HepG2 (cell line): ENCODE results near the gene RAB5B. TPM values are rescaled to one million over a fixed set of nuclear protein-coding genes. Genes with fewer than 3 reads are reported as not detected.
A peak's percentile ranks its signal among the peaks of the same experiment; 100 is the strongest.

Experiments used
- AKNA ChIP-seq: sonication (generic); formaldehyde crosslinking; IDR thresholded peaks from 2 replicates; pipeline ENCODE4 v1.4.0; 2020; ENCODE audit warnings: missing genetic modification reagents, borderline replicate concordance
- ARNT2 ChIP-seq: sonication (generic); formaldehyde crosslinking; IDR thresholded peaks from 2 replicates; pipeline ENCODE4 v1.8.0; 2022; ENCODE audit warnings: mild to moderate bottlenecking, low read depth, missing genetic modification reagents, moderate library complexity
- ATF5 ChIP-seq: sonication (generic); formaldehyde crosslinking; IDR thresholded peaks from 2 replicates; pipeline ENCODE4 v1.4.0; 2020; ENCODE audit warnings: mild to moderate bottlenecking, low read depth, missing genetic modification reagents
- CBX2 ChIP-seq, 2 experiments: fragments of 200-600 bp in 1 of 2; sonication (generic); formaldehyde crosslinking in 1 of 2; IDR thresholded peaks; 2 replicates each; pipeline versions ENCODE4 v1.7.0 to v1.8.1; 2018 to 2022; ENCODE audit warnings: low read depth in 2 of 2, low read length in 1 of 2, mild to moderate bottlenecking in 1 of 2, missing genetic modification reagents in 1 of 2
- E2F1 ChIP-seq: sonication (generic); formaldehyde crosslinking; IDR thresholded peaks from 2 replicates; pipeline ENCODE4 v1.5.0; 2020; ENCODE audit warnings: missing genetic modification reagents
- E2F5 ChIP-seq: sonication (generic); formaldehyde crosslinking; conservative IDR thresholded peaks from 2 replicates; pipeline ENCODE4 v1.4.0; 2020; ENCODE audit warnings: missing genetic modification reagents
- ETV5 ChIP-seq: IDR thresholded peaks from 2 replicates; pipeline ENCODE4 v1.6.1; 2018; ENCODE audit warnings: missing biosample characterization, missing genetic modification reagents, inconsistent platforms, borderline replicate concordance
- GATAD2A ChIP-seq: IDR thresholded peaks from 2 replicates; pipeline ENCODE4 v1.6.1; 2016
- KLF13 ChIP-seq: sonication (generic); formaldehyde crosslinking; IDR thresholded peaks from 2 replicates; pipeline ENCODE4 v1.4.0; 2020; ENCODE audit warnings: mild to moderate bottlenecking, missing genetic modification reagents
- MEIS1 ChIP-seq: sonication (generic); formaldehyde crosslinking; IDR thresholded peaks from 2 replicates; pipeline ENCODE4 v1.9.0; 2021; ENCODE audit warnings: mild to moderate bottlenecking, missing genetic modification reagents, moderate library complexity, borderline replicate concordance
- NFIB ChIP-seq: sonication (generic); formaldehyde crosslinking; IDR thresholded peaks from 2 replicates; pipeline ENCODE4 v1.9.0; 2021; ENCODE audit warnings: missing genetic modification reagents, mild to moderate bottlenecking, borderline replicate concordance
- NONO ChIP-seq, 2 experiments: fragments of 450-650 bp in 1 of 2; sonication (generic) in 1 of 2; formaldehyde crosslinking in 1 of 2; IDR thresholded peaks in 1 of 2; conservative IDR thresholded peaks in 1 of 2; 2 replicates each; pipeline versions ENCODE4 v1.6.1 to v1.8.0; 2017 to 2022; ENCODE audit warnings: mild to moderate bottlenecking in 1 of 2, missing genetic modification reagents in 1 of 2, moderate library complexity in 1 of 2
- SYNCRIP ChIP-seq: fragments of 200-400 bp; formaldehyde crosslinking; IDR thresholded peaks from 2 replicates; pipeline ENCODE4 v1.6.1; 2018; ENCODE audit warnings: mild to moderate bottlenecking, low read depth, low read length; ENCODE audit not compliant: insufficient read depth
- TFE3 ChIP-seq: IDR thresholded peaks from 2 replicates; pipeline ENCODE4 v1.6.1; 2016
- ZNF704 ChIP-seq: sonication (generic); formaldehyde crosslinking; IDR thresholded peaks from 2 replicates; pipeline ENCODE4 v1.8.1; 2023; ENCODE audit warnings: mild to moderate bottlenecking, inconsistent platforms, moderate library complexity, missing genetic modification reagents, borderline replicate concordance
- polyA plus RNA-seq, 8 experiments: library from polyadenylated mRNA; depleted of rRNA in 3 of 8; stranded (reverse) in 7 of 8; unstranded in 1 of 8; fragments of >200 nt; fragmentation: Illumina TruSeq in 4 of 8; extraction: Trizol in 4 of 8; gene quantifications; 2 replicates each; pipeline versions ENCODE4 v1.2.1 to v1.2.3, GENCODE V29; 2011 to 2016; ENCODE audit warnings: low read depth in 4 of 8, missing spikeins in 1 of 8, mixed read lengths in 1 of 8; ENCODE audit not compliant: insufficient read depth in 1 of 8
- total RNA-seq, 5 experiments: library from RNA; depleted of rRNA; stranded (reverse); fragments of >200 nt; fragmentation: Illumina TruSeq; extraction: Trizol; gene quantifications; 2 replicates each; pipeline ENCODE4 v1.2.3, GENCODE V29; 2016; ENCODE audit warnings: low read depth in 1 of 5

The RAB5B gene
- total and polyA plus RNA-seq, 2 of the 13 experiments (the other 11 are each of a cell fraction or from before 2014, with no cell fraction given) = 26.0 to 68.3 TPM

GRCh38 chr12:55926738-55927587 is 46.9 kb upstream of the RAB5B start (continued):
- TF ChIP-seq E2F1 (CRISPR knock-in tag) (0 out of 2 replicates have a peak, but pooled peaks have one; percentile 57), ETV5 (CRISPR knock-in tag) (peak; percentile 92), ATF5 (CRISPR knock-in tag) (no peak), KLF13 (CRISPR knock-in tag) (no peak), CBX2 (IDR thresholded peaks at IDR 0.05; ENCODE audit: low read depth, low read length) (no peak), CBX2 (CRISPR knock-in tag; IDR thresholded peaks at IDR 0.05; ENCODE audit: low read depth) (no peak), AKNA (CRISPR knock-in tag) (no peak; the same call in 1 of the 2 replicates), ZNF704 (no peak), MEIS1 (0 out of 2 replicates have a peak, but pooled peaks have one; percentile 42), NONO (IDR thresholded peaks at IDR 0.05) (no peak), NONO (CRISPR knock-in tag; conservative IDR thresholded peaks at IDR 0.05) (0 out of 2 replicates have a peak, but pooled peaks have one; percentile 60), TFE3 (CRISPR knock-in tag) (no peak), GATAD2A (peak; percentile 61), E2F5 (CRISPR knock-in tag) (no peak), ARNT2 (CRISPR knock-in tag) (no peak), NFIB (CRISPR knock-in tag) (no peak), SYNCRIP (no peak)
